GM12891 (cell line): ENCODE measurements around the gene PARVB.
"Not testable (repeated sequence)": the region's sequence is repeated elsewhere in the genome, so short reads cannot be mapped to it uniquely, and the experiment has no call there.

Source experiments
- DNase-seq: peaks from one replicate; pipeline ENCODE4 v3.0.0; 2011; ENCODE audit warnings: low spot score; ENCODE audit not compliant: insufficient read length
- FAIRE-seq: peaks from 2 replicates; lab custom pipeline; 2011; peaks lifted over from hg19 to GRCh38; lab: Jason Lieb, UNC
- PAX5 ChIP-seq: IDR thresholded peaks from 2 replicates; pipeline ENCODE4 v1.6.1; 2011; ENCODE audit warnings: low read length, moderate library complexity, mild to moderate bottlenecking; ENCODE audit not compliant: insufficient read depth, severe bottlenecking
- POLR2A ChIP-seq: IDR thresholded peaks from 2 replicates; pipeline ENCODE4 v1.6.1; 2011; ENCODE audit warnings: low read depth, low read length, control low read depth
- POLR2AphosphoS5 ChIP-seq: IDR thresholded peaks from 2 replicates; pipeline ENCODE4 v1.6.1; 2011; ENCODE audit warnings: low read depth, low read length, control low read depth
- POU2F2 ChIP-seq: IDR thresholded peaks from 2 replicates; pipeline ENCODE4 v1.6.1; 2011; ENCODE audit warnings: low read depth, mild to moderate bottlenecking, control low read depth, low read length, moderate library complexity
- SPI1 ChIP-seq: IDR thresholded peaks from 2 replicates; pipeline ENCODE4 v1.6.1; 2011; ENCODE audit warnings: low read depth, low read length, control low read depth
- TAF1 ChIP-seq: IDR thresholded peaks from 2 replicates; pipeline ENCODE4 v1.6.1; 2011; ENCODE audit warnings: low read depth, low read length, control low read depth

PARVB gene

GRCh38 chr22:44051961-44052360 lies 27.9 kb downstream of the PARVB start:
- no peak for FAIRE-seq
- no peak for DNase-seq
- TF ChIP-seq TAF1 (no peak), SPI1 (no peak), POLR2A (no peak), POLR2AphosphoS5 (no peak), POU2F2 (no peak), PAX5 (no peak)

DNA sequence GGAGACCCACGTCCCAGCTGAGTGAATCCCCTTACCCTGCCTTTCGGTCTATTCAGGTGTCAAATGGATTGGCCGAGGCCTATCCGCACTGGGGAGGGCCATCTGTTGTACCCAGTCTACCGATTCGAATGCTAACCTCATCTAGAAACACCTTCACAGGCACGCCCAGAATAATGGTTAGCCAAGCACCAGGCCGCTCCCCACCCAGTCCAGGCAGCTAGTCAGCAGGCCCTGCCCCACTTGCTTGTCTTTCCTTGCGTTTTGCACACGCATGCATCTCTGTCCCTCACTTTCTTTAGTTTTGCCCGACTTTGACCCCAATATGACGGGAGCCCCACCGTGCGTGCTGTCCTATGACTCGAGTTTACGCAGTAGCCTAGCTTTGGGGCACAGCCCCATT lies 31.7 kb downstream of the PARVB start:
- TF ChIP-seq POLR2AphosphoS5 (no peak), TAF1 (no peak), POU2F2 (no peak), POLR2A (no peak), PAX5 (no peak), SPI1 (no peak)
- DNase-seq (no peak), FAIRE-seq (no peak)

- not testable (repeated sequence) for DNase-seq, FAIRE-seq
Observed at GRCh38 chr22:44056649-44057048, 32.5 kb downstream of the PARVB start.

- no peak for TF ChIP-seq SPI1
- TF ChIP-seq TAF1: no peak
- TF ChIP-seq POLR2AphosphoS5: no peak
- TF ChIP-seq POU2F2: no peak
- no peak for TF ChIP-seq PAX5
- no peak for TF ChIP-seq POLR2A
Observed at GRCh38 chr22:44057401-44057987, 33.4 kb downstream of the PARVB start.

GRCh38 chr22:44063462-44064371 lies 39.6 kb downstream of the PARVB start:
- FAIRE-seq (peak; percentile 95), DNase-seq (no peak)
- peak; percentile 41; the same call in 1 of the 2 replicates for TF ChIP-seq POLR2A
- TF ChIP-seq TAF1: no peak
- peak; percentile 64 for TF ChIP-seq PAX5

More at GRCh38 chr22:44057401-44057987, 33.4 kb downstream of the PARVB start:
- DNase-seq (no peak), FAIRE-seq (no peak)

DNA sequence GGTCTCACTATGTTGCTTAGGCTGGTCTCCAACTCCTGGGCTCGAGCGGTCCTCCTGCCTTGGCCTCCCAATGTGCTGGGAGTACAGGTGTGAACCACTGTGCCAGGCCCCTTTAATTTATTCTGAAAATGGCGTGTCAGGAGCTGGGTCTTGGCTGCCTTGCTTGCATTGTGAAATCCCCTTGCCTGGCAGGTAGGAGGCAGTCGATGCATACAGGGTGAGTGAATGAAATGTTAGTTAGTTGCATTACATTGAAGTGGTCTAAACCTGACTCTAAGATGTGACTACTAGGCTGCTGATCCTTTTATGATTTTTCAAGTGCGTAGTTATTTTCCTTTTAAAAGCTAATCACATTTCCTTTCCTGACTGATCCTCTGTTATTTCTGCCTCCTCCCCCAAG lies 42.9 kb downstream of the PARVB start:
- no peak for DNase-seq
- peak; percentile 5 for FAIRE-seq
- TF ChIP-seq POLR2A (no peak), PAX5 (no peak), POLR2AphosphoS5 (no peak), SPI1 (no peak), TAF1 (no peak), POU2F2 (no peak)

DNA sequence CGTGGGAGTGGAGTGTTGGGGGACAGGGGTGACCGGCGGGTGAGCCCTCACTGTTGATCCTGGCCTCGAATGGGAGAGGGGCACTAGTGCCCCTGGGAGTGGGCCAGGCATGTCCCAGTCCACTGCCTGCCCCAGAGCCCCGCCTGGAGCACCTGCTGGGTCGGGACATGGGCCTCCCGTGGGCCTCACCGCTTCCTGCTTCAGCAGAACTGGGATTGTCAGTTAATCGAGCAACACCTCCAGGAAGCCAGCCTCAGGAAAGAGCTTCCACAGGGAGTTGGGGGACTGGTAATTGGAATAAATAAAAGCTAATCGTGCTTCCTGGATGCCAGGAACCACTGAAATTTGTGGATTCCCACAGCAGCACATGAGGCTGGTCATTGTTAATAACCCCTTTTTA lies 43.8 kb downstream of the PARVB start:
- TF ChIP-seq POU2F2: no peak
- no peak for TF ChIP-seq SPI1
- no peak for TF ChIP-seq TAF1
- TF ChIP-seq POLR2A: no peak
- no peak for TF ChIP-seq POLR2AphosphoS5
- no peak for TF ChIP-seq PAX5
- DNase-seq (no peak), FAIRE-seq (no peak)

DNA sequence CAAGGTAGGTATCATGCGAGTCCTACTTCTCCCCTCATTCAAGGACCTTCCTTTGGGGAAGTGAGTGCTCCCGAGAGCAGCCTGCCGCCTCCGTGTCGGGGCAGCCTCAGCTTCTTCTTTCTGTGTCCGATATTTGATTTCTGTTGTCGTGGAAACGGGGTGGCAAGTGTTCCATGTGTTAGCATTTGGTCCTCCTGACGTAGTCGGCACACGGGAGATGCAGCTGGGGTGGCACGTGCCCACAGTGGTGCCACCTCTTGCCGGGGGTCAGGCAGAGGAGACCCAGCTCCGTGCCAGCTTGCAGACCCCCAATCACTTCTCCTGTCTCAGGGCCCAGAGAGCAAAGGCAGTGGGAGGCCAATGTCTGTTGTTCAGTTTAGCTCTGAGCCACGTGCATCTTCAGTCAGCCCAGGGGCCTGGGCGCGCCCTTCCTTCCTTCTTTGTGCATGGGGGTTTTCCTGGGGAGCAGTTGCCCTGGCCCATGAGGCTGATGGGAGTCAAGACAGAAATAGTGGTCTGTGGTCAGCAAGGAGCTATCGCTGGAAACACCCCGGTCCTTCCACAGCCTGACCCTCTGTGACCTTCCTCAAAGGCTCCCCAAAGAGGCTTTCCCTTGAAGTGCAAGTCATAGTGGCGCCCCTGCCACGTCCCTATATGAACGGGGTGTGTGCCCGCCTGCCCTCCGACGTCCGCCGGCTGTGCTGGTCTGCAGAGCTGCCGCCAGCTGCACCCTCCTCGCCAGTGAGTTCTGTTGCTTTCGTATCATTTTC lies 44.5 kb downstream of the PARVB start:
- TF ChIP-seq POLR2AphosphoS5 (peak; percentile 44; the same call in 1 of the 2 replicates), PAX5 (no peak), SPI1 (peak; percentile 66), POU2F2 (no peak)
- peak; percentile 90 for FAIRE-seq
- DNase-seq: no peak

DNA sequence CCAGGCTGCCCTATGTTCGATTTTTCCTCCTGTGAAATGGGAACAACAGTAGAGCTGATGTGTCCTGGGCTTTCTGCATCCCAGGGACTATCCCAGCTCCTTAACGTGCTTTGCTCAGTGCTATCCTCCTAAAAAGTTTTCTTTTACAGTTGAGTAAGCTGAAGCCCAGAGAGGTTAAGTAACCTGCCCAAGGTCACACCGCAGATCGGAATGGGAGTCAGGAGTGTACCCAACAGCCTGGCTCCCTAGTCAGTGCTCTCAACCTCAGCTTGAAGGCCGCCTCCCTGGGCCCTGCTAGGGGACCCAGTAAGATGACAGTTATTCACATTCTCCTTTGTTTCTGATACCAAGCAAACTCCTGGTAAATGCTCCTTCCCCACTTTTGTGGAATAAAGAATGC lies 45.9 kb downstream of the PARVB start:
- FAIRE-seq (no peak), DNase-seq (no peak)
- TF ChIP-seq SPI1: no peak
- TF ChIP-seq PAX5: no peak
- TF ChIP-seq POLR2A: no peak
- TF ChIP-seq POLR2AphosphoS5: no peak
- no peak for TF ChIP-seq TAF1
- no peak for TF ChIP-seq POU2F2

- no peak for FAIRE-seq
- TF ChIP-seq SPI1 (no peak), POLR2AphosphoS5 (no peak), POU2F2 (no peak)
- DNase-seq: no peak
Observed at GRCh38 chr22:44071781-44072326, 47.8 kb downstream of the PARVB start.
